ENCODE measurements around the gene AKR1E2.

AKR1E2 gene

GRCh38 chr10:4845766-4846165, 19.8 kb downstream of the AKR1E2 start:
- no peak for DNase-seq (ENCODE audit: low spot score)

- no peak for DNase-seq (ENCODE audit: low spot score)
Measured at GRCh38 chr10:4846775-4847174, 20.8 kb downstream of the AKR1E2 start.

- DNase-seq (ENCODE audit: low spot score) = no peak
Measured at GRCh38 chr10:4847561-4848355, 21.8 kb downstream of the AKR1E2 start.

- DNase-seq (ENCODE audit: low spot score) = no peak
Measured at GRCh38 chr10:4848356-4849041, 22.5 kb downstream of the AKR1E2 start.

GRCh38 chr10:4849042-4849402, 23.0 kb downstream of the AKR1E2 start:
- DNase-seq (ENCODE audit: low spot score) = no peak

GRCh38 chr10:4849555-4850242, 23.7 kb downstream of the AKR1E2 start:
- DNase-seq (ENCODE audit: low spot score) = peak; percentile 87

GRCh38 chr10:4850397-4850796, 24.4 kb downstream of the AKR1E2 start:
- no peak for DNase-seq (ENCODE audit: low spot score)

- no peak for DNase-seq (ENCODE audit: low spot score)
Measured at GRCh38 chr10:4851176-4851575, 25.2 kb downstream of the AKR1E2 start.

GRCh38 chr10:4851846-4852245, 25.8 kb downstream of the AKR1E2 start:
- no peak for DNase-seq (ENCODE audit: low spot score)

GRCh38 chr10:4865945-4866661, 40.1 kb downstream of the AKR1E2 start:
- no peak for DNase-seq (ENCODE audit: low spot score)

- DNase-seq (ENCODE audit: low spot score) = no peak
Measured at GRCh38 chr10:4867109-4867519, 41.1 kb downstream of the AKR1E2 start.

- no peak for DNase-seq (ENCODE audit: low spot score)
Measured at GRCh38 chr10:4867520-4868356, 41.7 kb downstream of the AKR1E2 start.

- DNase-seq (ENCODE audit: low spot score) = no peak
Measured at GRCh38 chr10:4868357-4868657, 42.3 kb downstream of the AKR1E2 start.

- DNase-seq (ENCODE audit: low spot score) = no peak
Measured at GRCh38 chr10:4882704-4883078, 56.7 kb downstream of the AKR1E2 start.

- DNase-seq (ENCODE audit: low spot score) = no peak
Measured at GRCh38 chr10:4883079-4883739, 57.2 kb downstream of the AKR1E2 start.

- DNase-seq (ENCODE audit: low spot score) = no peak
Measured at GRCh38 chr10:4885162-4885561, 59.2 kb downstream of the AKR1E2 start.

GRCh38 chr10:4887501-4887900, 61.5 kb downstream of the AKR1E2 start:
- DNase-seq (ENCODE audit: low spot score) = no peak

GRCh38 chr10:4888236-4888635, 62.2 kb downstream of the AKR1E2 start:
- DNase-seq (ENCODE audit: low spot score) = no peak

- DNase-seq (ENCODE audit: low spot score) = no peak
Measured at GRCh38 chr10:4889959-4890358, 64.0 kb downstream of the AKR1E2 start.

- no peak for DNase-seq (ENCODE audit: low spot score)
Measured at GRCh38 chr10:4892681-4893080, 66.7 kb downstream of the AKR1E2 start.

GRCh38 chr10:4894335-4894734, 68.3 kb downstream of the AKR1E2 start:
- DNase-seq (ENCODE audit: low spot score) = no peak
